ENCODE data around the gene ZNF81.
A peak's percentile ranks its signal among the peaks of the same experiment; 100 is the strongest.
"Not testable (repeated sequence)": the region's sequence is repeated elsewhere in the genome, so short reads cannot be mapped to it uniquely, and the experiment has no call there.

Gene ZNF81

GRCh38 chrX:47918274-47918673 is 81.6 kb downstream of the ZNF81 start:
- DNase-seq (ENCODE audit: extremely low spot score, insufficient read length, low read depth): no peak
- no peak for FAIRE-seq

GRCh38 chrX:47927212-47927611 is 90.5 kb downstream of the ZNF81 start:
- FAIRE-seq: peak; percentile 60

GRCh38 chrX:47931970-47932369 is 95.3 kb downstream of the ZNF81 start:
- not testable (repeated sequence) for FAIRE-seq; DNase-seq (ENCODE audit: extremely low spot score, insufficient read length, low read depth)

More at GRCh38 chrX:47927212-47927611, 90.5 kb downstream of the ZNF81 start:
- DNase-seq (ENCODE audit: extremely low spot score, insufficient read length, low read depth): no peak

- FAIRE-seq: no peak
- no peak for DNase-seq (ENCODE audit: extremely low spot score, insufficient read length, low read depth)
Measured at GRCh38 chrX:47933946-47934345, 97.2 kb downstream of the ZNF81 start.

GRCh38 chrX:47936224-47936939 is 99.7 kb downstream of the ZNF81 start:
- DNase-seq (ENCODE audit: extremely low spot score, insufficient read length, low read depth) (no peak), FAIRE-seq (peak; percentile 62)

GRCh38 chrX:47936940-47937317 is 100.2 kb downstream of the ZNF81 start:
- FAIRE-seq (no peak), DNase-seq (ENCODE audit: extremely low spot score, insufficient read length, low read depth) (no peak)

GRCh38 chrX:47940448-47940847 is 103.7 kb downstream of the ZNF81 start:
- DNase-seq (ENCODE audit: extremely low spot score, insufficient read length, low read depth) (no peak), FAIRE-seq (no peak)

- FAIRE-seq (peak; percentile 26), DNase-seq (ENCODE audit: extremely low spot score, insufficient read length, low read depth) (no peak)
Measured at GRCh38 chrX:47941423-47941822, 104.7 kb downstream of the ZNF81 start.

GRCh38 chrX:47955295-47955694 is 118.6 kb downstream of the ZNF81 start:
- DNase-seq (ENCODE audit: extremely low spot score, insufficient read length, low read depth); FAIRE-seq: not testable (repeated sequence)

- no peak for DNase-seq (ENCODE audit: extremely low spot score, insufficient read length, low read depth)
- FAIRE-seq: no peak
Measured at GRCh38 chrX:47956016-47956415, 119.3 kb downstream of the ZNF81 start.

- not testable (repeated sequence) for DNase-seq (ENCODE audit: extremely low spot score, insufficient read length, low read depth); FAIRE-seq
Measured at GRCh38 chrX:47958206-47958605, 121.5 kb downstream of the ZNF81 start.

GRCh38 chrX:47958761-47959342 is 122.2 kb downstream of the ZNF81 start:
- FAIRE-seq: no peak
- DNase-seq (ENCODE audit: extremely low spot score, insufficient read length, low read depth): no peak

GRCh38 chrX:47960406-47960805 is 123.7 kb downstream of the ZNF81 start:
- DNase-seq (ENCODE audit: extremely low spot score, insufficient read length, low read depth) (no peak), FAIRE-seq (no peak)

- DNase-seq (ENCODE audit: extremely low spot score, insufficient read length, low read depth); FAIRE-seq: not testable (repeated sequence)
Measured at GRCh38 chrX:47961830-47962229, 125.1 kb downstream of the ZNF81 start.

GRCh38 chrX:47965526-47965925 is 128.8 kb downstream of the ZNF81 start:
- FAIRE-seq; DNase-seq (ENCODE audit: extremely low spot score, insufficient read length, low read depth): not testable (repeated sequence)

Measured in GM18507 (cell line).